ENCODE results near the gene KRT83.

Gene KRT83

GRCh38 chr12:52285172-52285745 lies 35.9 kb downstream of the KRT83 start:
- DNase-seq = no peak

- DNase-seq = no peak
Measured at GRCh38 chr12:52284562-52285171, 36.5 kb downstream of the KRT83 start.

DNA sequence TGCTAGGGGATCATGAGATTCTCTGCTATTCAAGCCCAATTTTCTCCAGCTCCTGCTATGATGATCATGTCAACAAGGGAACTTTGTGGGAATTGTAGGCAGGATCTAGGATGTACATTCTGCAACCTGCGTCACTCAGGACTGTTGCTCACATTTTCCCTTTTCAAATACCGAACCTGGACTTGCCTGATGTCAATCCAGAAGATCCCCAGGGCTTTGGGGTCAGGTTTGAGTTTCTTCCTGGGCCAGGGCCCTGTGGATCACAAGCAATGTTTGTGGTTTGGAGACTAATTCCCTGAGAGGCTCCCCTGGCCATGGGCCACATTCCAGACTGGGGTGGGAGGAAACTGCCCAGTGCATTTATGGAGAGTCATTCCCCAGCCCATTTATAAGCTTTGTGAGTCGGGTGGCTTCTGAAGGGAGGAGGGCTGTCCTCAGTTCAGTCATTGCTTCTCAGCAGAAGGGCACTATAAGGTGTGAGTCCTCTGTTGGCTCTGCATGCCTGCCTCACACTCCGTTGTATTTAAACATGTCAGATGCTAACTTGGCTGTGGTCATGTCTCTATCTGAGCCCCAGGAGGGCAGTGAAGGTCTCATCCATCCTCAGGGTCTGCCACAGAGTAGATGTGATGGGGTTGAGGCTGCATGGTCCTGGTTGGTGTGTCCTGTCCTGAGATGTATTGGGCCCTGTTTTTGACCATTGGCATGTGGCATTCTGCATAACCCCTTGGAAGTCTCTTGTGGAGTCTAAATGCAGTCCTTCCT lies 40.2 kb downstream of the KRT83 start:
- DNase-seq = no peak

- DNase-seq = no peak
Measured at GRCh38 chr12:52280319-52280795, 40.8 kb downstream of the KRT83 start.

DNA sequence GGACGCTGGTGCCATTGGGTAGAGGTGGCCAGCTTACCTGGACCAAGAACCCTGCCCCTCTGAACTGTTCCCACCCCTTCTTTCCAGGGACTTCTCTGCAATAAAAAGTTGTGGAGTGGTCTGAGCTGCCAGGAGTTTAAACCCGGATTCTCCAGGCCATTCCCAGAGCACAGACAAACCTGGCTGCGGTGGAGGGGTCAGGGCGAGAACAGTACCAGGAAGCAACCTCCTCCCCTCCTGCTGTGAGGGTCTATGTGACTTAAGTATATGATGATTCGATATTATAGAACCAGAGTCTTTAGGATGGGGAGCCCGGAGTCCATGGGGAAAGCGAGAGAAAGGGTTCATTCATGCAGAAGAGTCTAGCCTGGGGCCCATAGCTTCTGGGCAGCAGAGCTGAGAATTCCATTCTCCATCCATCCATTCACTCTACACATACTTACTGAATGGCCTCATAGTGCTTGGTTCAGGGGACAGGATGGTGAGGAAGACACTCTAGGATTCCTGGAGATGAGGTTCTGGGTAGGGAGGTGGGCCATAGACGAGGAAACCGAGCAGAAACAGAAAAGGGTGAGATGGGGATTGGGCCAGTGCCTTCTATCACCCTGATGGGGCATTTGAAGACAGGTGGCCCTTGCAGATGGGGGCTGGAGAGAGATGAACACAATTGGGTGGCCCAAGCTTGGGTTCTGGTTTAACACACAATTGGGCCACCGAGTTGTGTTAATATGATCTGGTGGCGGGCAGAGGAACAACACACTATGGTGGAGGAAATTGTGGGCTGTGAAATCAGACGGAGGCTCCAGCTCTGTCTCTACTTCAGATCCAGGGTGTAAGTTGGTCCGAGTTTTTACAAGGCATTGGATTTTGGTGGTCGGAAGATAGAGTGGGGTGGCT lies 41.5 kb downstream of the KRT83 start:
- no peak for DNase-seq

- DNase-seq = peak; percentile 74
Measured at GRCh38 chr12:52278575-52279421, 42.4 kb downstream of the KRT83 start.

GRCh38 chr12:52277486-52278245 lies 43.5 kb downstream of the KRT83 start:
- no peak for DNase-seq

DNA sequence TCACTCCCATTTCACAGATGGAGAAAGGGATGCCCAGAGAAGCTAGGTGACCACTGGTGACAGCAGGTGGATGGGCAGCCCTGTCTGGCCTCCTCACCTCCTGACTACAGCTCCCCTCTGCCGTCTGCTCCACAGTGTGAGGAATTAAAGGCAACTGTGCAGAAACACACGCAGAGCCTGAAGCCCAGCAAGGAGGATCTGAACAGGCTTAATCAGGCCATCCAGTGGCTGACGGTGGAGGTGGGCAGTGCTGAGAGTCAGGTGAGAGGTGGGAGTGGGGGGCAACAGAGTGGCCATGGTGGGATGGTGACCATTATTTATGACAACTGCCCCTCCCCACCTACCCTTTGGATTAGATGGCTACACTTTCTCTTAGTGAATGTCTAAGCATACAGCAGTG lies 45.5 kb downstream of the KRT83 start:
- no peak for DNase-seq

DNA sequence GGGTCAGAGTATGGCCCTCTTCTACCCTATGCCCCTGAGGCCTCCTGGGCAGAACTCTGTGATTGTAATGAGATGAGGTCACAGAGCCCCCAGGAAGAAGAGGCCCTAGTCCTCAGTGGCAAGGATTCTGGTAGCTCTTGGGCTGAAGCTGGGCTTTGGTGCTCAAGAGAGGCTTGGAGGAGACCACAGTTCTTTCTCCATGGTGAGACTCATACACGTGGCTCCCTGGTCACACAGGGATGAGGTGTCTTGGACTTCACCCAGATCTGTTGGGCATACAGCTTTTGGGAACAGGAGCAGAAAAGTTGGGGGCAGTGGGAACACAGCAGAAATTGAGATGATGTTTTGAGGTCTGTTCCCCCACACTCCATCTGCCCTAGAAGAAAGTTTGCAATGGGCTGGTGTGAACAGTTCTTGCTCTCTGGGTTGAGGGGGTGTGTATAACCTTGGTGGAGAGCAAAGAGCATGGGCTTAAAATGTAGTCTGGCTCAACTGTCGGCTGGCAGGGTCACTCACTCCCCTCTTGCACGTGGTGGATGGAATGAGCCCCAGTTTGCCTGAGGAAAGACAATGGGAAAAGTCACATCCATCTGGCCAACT lies 46.6 kb downstream of the KRT83 start, which contains the start of gene KRT86:
TSS of gene KRT86 (plus strand) at position 125 of the 600 bp plus-strand sequence. CDS start 27,272 bp downstream, outside the sequence.
- DNase-seq = no peak

- no peak for DNase-seq
Measured at GRCh38 chr12:52271158-52271557, 50.0 kb downstream of the KRT83 start.

DNA sequence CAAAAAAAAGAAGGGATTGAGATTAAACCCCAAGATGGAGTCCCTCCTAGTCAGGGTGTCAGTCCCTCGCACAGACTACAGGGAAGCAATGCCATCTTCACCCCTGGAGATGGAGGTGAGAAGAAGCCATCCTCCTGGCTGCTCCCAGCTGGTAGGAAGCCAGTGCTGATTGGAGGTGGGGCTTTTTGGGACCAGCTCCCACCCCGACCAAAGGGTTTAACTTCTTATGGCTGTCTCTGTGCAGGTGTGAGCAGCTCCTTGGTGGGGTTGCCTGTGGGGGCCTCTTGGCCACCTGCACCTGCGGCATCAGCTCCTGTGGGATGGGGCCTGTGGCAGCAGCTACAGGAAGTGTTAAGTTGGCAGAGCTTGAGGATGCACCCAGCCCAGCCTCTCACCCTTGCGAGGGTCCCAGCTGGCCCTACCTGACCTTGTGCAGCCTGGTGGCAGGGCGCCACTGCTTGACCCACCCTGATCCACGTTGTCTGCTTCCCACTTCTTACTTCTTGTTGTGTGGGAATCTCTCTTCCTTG lies 50.6 kb downstream of the KRT83 start:
- DNase-seq = no peak

DNA sequence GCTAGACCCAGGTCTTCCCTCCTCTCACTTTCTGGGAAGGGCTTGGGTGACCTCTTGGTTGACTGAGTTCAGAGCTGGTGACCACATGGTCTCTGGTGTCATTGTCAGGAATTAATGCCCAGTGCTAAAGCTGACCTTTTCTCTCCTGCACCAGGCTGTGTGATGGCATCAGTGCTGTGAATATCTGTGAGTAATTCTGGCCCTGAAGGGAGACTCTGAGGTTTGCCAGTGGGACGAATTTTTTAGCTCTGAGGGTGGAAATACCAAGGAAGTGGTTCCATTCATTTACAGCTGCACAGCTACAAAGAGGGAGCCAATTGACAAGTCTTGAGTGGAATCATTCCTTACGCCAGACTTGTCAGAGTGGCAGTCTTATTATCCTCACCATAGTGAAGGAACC lies 53.0 kb downstream of the KRT83 start:
- no peak for DNase-seq

GRCh38 chr12:52267699-52268098 lies 53.5 kb downstream of the KRT83 start:
- no peak for DNase-seq

DNA sequence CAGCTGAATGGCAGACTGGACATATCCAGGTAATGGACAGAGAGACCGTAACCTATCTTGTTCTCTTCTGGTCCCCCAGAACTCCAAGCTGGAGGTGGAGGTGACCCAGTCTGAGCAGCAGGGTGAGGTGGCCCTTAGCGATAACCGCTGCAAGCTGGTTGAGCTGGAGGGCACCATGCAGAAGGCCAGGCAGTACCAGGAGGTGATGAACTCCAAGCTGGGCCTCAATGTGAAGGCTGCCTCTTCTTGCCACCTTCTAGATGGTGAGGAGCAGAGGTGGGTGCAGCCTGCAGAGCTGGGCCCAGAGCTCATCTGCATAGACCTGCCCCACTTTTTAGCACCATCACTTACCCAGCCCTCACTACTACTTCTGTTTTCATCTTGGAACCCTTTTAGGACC lies 53.9 kb downstream of the KRT83 start:
- DNase-seq = no peak

- DNase-seq = no peak
Measured at GRCh38 chr12:52266514-52266913, 54.7 kb downstream of the KRT83 start.

- DNase-seq = no peak
Measured at GRCh38 chr12:52264435-52264825, 56.8 kb downstream of the KRT83 start.
